NCI-H1436 (cell line): ENCODE data around the gene RHOT1.

ENCODE experiments used
- DNase-seq: peaks from one replicate; lab custom pipeline; 2025; lab: John Stamatoyannopoulos, UW

Gene RHOT1

GRCh38 chr17:32268734-32269288 is 126.5 kb downstream of the RHOT1 start:
- no peak for DNase-seq

GRCh38 chr17:32269377-32269776 is 127.1 kb downstream of the RHOT1 start:
- no peak for DNase-seq

DNA sequence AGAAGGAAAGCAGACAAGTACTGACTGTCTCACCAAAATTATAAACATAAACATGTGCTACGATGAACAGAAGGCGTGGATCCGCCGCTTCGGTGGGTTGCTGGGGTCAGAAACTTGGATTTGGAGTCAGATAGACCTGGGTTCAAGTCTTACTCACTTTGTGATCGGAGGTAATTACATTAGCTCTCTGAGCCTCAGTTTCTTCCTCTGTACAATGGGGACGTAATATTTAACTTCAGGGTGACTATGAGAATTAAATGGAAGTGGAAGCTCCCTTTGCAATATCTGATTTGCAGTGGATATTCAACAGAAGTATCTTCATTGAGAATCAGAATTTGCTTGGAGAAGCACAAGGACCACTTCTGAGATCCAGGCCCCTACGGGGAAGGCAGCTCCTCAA is 129.5 kb downstream of the RHOT1 start:
- no peak for DNase-seq

DNA sequence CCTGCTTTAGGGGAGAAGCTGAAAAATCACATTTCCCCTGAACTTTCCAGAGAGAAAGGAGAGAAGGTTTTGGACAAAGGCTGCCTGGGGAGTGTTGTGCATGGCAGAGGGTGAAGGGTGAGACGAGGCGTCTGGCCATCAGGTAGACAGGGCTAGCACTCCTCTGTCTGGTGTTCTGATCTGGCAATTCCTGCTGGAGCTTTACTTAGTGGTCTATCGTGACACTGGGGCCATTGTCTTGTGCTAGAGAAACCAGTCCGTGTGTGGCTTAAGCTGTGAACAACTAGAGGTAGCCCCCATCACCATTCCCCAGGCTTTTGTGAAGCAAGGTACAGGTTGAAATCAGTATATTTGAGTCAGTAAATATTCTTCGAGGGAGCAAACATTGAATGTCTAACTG is 131.8 kb downstream of the RHOT1 start:
- DNase-seq = no peak

DNA sequence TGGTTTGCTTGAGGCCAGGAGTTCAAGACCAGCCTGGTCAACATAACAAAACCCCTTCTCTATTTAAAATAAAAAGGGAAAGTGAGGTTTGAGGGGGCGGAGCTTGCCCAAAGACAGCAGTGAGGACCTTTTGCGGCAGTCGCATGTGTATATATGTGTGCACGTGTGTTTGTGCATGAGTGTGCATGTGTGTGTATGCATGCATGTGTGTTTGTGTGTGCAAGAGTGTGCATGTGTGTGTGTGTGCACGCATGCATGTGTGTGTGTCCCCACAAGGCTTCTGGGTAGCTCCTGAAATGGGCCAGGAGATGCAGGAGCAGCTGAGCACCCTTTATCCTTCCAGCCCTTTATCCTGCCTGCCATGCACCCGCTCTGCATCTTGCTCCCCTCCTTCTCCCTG is 132.3 kb downstream of the RHOT1 start:
- no peak for DNase-seq
